CD4-positive, alpha-beta T cell treated with Interferon gamma for 1 hour (primary cell): Measurements from ENCODE around the gene CRMP1.

Experiments used
- DNase-seq: peaks from one replicate; pipeline ENCODE4 v3.0.0-alpha.2; 2020

The CRMP1 gene

GRCh38 chr4:5790546-5790857 lies 102.4 kb downstream of the CRMP1 start:
- DNase-seq: no peak

- DNase-seq: no peak
Measured at GRCh38 chr4:5789141-5789540, 103.7 kb downstream of the CRMP1 start.

DNA sequence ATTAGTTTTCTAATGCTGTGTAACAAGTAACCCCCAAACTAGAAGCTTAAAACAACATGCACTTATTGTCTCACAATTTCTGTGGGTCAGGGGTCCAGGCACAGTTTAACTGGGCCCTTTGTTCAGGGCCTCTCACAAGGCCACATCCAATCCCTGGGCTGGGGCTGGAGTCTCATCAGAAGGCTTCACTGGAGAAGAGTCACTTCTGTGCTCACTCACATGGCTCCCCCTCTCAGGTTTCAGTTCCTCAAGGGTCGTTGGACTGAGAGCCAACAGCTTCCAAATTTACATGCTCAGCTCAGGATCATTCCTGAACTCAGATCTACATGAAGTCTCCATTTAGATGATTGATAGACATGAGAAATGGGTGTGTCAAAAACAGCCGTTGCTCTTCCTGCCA lies 104.7 kb downstream of the CRMP1 start:
- no peak for DNase-seq

DNA sequence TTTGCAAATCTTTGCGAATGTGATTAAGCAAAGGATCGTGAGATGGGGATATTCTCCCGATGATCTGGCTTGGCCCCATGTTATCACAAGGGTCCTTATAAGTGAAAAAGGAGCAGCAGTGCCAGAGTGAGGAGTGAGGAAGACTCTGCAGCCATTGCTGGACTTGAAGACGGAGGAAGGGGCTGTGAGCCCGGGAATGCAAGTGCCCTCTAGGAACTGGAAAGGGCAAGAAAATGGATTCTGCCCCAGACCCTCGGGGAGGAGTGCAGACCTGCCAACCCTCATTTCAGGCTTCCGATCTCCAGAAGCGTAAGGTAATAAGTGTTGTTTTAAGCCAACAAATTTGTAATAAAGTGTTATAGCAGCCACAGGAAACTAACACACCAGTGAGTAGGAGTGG lies 105.6 kb downstream of the CRMP1 start:
- DNase-seq: no peak

- DNase-seq: no peak
Measured at GRCh38 chr4:5785806-5786680, 106.8 kb downstream of the CRMP1 start.

- DNase-seq: no peak
Measured at GRCh38 chr4:5784960-5785611, 107.8 kb downstream of the CRMP1 start.

DNA sequence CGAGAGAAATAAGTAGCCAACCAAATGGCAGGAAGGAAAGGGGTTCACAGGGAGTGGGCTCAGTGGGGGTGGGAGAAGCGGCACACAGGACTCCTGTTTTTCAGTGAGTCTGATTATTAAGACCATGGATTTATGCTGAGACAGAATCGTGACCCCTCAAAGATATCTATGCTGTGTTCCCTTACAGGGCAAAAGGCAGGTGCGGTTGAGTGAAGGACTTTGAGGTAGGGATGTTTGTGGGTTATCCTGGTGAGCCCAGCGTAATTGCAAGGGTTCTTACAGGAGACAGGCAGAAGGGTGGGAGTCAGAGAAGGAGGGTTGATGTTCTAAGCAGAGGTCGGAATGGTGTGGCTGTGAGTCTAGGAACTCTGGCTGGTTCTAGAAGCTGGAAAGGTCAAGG lies 108.9 kb downstream of the CRMP1 start:
- no peak for DNase-seq

DNA sequence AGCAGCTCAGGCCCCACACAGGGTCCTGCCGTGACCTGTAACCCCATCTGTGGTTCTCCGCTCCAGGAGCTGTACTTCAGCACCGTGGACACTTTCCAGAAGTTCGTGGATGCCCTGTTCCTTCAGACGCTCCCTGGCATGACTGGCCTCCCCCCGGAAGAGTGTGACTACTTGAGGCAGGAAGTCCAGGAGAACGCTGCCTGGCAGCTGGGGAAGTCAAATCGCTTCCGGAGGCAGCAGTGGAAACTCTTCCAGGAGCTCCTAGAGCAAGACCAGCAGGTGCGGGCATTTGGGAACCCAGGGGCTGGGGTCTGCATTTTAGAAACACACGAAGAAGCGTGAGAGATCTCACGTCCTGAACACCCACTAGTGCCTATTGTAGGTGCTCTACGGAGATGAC lies 109.4 kb downstream of the CRMP1 start:
- no peak for DNase-seq

GRCh38 chr4:5782829-5783476 lies 109.9 kb downstream of the CRMP1 start:
- DNase-seq: no peak

DNA sequence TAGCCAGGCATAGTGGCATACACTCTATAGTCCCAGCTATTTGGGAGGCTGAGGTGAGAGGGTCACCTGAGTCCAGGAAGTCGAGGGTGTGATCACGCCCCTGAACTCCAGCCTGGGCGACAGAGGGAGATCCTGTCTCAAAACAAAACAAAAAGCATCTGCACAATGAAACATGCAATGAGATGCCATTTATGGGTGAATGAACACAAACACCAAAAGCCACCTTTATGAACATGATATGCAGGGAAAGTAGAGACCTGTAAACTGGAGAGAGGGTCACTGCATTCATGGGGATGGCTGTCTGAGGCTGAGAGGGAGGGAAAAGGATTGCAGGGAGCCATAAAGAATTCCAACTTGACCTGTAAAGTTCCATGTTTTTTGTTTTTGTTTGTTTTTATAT lies 111.2 kb downstream of the CRMP1 start:
- no peak for DNase-seq

DNA sequence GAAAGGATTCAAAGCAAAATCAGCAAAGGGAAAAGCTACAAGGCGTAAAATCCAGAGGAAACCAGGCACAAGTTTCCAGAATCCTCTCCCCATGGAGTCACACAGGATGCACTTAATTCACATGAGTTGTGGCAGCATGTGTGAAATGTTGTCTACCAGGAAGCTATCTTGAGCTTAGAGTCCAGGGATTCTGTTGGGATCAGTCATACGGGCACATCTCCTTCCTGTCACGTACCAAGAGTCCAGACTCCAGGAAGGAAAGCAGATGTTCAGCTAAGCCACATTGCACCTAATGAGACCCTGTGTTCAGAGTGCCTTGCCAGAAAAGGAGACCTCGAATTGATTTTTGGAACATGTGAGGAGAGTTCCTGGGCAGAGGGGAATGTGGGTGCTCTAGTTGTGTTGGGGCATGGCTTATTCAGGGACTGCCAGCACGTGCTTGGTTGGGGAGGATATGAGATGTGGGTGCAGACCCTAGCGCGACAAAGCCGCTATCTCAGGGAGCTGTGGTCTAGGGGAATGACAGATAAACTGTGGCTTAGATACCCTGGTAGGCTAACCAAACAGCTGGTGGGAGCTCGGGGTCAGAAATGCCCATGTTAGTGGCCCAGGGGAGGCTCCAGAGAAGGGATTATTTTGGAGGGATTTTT lies 111.9 kb downstream of the CRMP1 start:
- no peak for DNase-seq

DNA sequence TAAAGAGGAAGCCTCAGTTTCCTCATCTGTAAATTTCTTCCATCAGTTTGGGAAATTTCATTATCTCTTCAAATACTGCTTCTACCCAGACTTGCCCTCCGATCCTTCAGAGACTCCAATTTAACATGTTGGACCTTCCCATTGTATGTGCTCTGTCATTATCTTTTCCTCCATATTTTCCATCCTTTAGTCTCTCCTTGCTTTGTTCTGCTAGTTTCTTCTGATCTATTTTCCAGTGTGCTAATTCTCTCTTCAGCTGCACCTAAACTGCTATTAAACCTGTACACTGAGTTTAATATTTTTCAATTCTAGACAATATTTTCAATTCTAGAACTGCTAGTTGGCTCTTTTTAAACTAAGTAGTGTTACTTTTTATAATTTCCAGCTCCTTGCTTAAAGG lies 116.4 kb downstream of the CRMP1 start:
- DNase-seq: no peak

DNA sequence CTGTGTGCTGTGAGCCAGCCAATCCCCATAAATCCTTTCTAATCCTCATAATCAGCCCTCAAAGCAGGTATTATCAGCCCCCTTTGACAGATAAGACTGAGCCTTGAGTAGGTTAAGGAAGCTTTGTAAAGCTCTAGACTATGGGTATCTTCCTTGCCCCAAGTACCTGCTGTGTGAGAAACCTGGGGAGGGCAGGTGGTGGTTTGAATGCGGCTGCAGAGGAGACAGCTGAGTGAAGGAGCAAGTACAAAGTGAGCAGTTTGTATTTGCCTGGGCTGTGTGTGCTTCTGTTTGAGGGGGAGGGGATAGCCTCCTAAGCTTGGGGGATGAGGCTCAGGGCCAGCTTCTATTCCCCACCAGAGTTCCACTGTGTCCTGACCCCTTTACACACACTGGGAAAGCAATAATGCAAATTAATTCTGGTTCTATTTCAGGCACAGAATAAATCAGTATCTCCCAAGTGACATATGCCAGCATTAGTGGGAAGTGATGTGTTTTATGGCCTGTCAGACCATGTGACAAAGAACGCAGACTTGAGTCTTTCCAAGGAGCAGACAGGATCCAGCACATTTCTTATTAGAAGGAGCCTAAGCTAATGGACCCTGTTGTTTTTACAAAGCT lies 118.4 kb downstream of the CRMP1 start:
- DNase-seq: no peak

DNA sequence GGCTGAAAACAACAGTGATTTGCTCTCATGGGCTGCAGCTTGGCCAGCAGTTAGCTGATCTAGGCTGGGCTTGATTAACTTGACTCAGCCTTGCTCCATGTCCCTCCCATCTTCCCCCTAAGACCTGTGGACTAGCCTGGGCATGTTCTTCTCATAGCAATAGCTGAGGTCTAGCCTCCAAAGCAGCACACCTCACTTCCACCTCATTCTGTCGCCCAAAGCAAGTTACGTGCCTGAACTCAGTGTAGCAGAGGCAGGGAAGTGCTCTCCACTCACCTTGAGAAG lies 119.7 kb downstream of the CRMP1 start:
- no peak for DNase-seq

- DNase-seq: no peak
Measured at GRCh38 chr4:5772528-5773270, 120.2 kb downstream of the CRMP1 start.
